HEK293T (cell line): ENCODE data around the gene SLC25A13.

Experiments used
- BHLHE40 ChIP-seq: fragments of 450-650 bp; IDR thresholded peaks from 2 replicates; pipeline ENCODE4 v1.6.1; 2016; ENCODE audit warnings: mild to moderate bottlenecking, moderate library complexity, borderline replicate concordance
- FOXM1 ChIP-seq: fragments of 450-650 bp; IDR thresholded peaks from 2 replicates; pipeline ENCODE4 v1.6.1; 2017; ENCODE audit warnings: mild to moderate bottlenecking, borderline replicate concordance
- ZNF384 ChIP-seq: fragments of 450-650 bp; IDR thresholded peaks from 2 replicates; pipeline ENCODE4 v1.6.1; 2016
- TF ChIP-seq, protein P1 (sequence below): fragments of 450-650 bp; IDR thresholded peaks from 2 replicates; pipeline ENCODE4 v1.6.1; 2016

DNA sequence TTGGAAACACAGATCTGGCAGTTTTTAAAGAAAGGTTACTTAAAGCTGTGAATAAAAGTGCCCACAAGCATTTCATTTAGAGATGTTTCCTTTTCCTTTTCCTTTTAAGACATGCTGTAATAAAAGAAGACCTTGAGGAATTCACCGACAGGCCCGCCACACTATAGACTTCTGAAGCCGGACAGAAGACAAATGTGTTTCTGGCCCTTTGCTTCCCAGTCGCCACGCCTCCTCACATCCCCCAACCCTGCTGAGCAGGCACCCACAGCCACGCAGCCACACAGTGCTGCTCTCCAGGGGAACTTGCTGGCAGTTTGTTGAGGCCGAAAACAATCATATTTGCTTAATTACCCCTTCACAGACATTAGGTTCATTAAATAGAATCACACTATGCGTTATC, 83.4 kb downstream of the SLC25A13 start:
- TF ChIP-seq FOXM1 (no peak), BHLHE40 (no peak), ZNF384 (no peak)
- TF ChIP-seq, protein P1, sequence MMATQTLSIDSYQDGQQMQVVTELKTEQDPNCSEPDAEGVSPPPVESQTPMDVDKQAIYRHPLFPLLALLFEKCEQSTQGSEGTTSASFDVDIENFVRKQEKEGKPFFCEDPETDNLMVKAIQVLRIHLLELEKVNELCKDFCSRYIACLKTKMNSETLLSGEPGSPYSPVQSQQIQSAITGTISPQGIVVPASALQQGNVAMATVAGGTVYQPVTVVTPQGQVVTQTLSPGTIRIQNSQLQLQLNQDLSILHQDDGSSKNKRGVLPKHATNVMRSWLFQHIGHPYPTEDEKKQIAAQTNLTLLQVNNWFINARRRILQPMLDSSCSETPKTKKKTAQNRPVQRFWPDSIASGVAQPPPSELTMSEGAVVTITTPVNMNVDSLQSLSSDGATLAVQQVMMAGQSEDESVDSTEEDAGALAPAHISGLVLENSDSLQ: no peak
